Osteoblast (primary cell): ENCODE results near the gene PDLIM5. TPM values are rescaled to one million over a fixed set of nuclear protein-coding genes. Genes with fewer than 3 reads are reported as not detected.
A peak's percentile ranks its signal among the peaks of the same experiment; 100 is the strongest.

Source experiments
- DNase-seq: peaks from one replicate; pipeline ENCODE4 v3.0.0; 2011; ENCODE audit warnings: low spot score, mixed read lengths; ENCODE audit not compliant: insufficient read length; ENCODE audit errors: missing footprints
- H2AFZ ChIP-seq: 2 replicates; pipeline ENCODE4 v1.6.0; 2011; ENCODE audit warnings: mild to moderate bottlenecking, low read length
- H3K27ac ChIP-seq: 2 replicates; pipeline ENCODE4 v1.5.1; 2011; ENCODE audit warnings: mild to moderate bottlenecking, low read depth, low read length, moderate library complexity
- H3K27me3 ChIP-seq: 2 replicates; pipeline ENCODE4 v1.6.0; 2012; ENCODE audit warnings: mild to moderate bottlenecking, control low read depth, inconsistent platforms, low read length, moderate library complexity; ENCODE audit not compliant: insufficient read depth
- H3K36me3 ChIP-seq: 2 replicates; pipeline ENCODE4 v1.5.1; 2011; ENCODE audit warnings: mild to moderate bottlenecking, low read length, control low read depth, moderate library complexity; ENCODE audit not compliant: insufficient read depth
- H3K4me1 ChIP-seq: 2 replicates; pipeline ENCODE4 v1.5.1; 2011; ENCODE audit warnings: mild to moderate bottlenecking, low read length, control low read depth, moderate library complexity; ENCODE audit not compliant: insufficient read depth
- H3K4me2 ChIP-seq: 2 replicates; pipeline ENCODE4 v1.6.0; 2011; ENCODE audit warnings: mild to moderate bottlenecking, low read length; ENCODE audit not compliant: insufficient read depth
- H3K4me3 ChIP-seq: fragments of 200-600 bp; sonication (generic); 3 replicates; pipeline ENCODE4 v1.5.1; 2012; ENCODE audit warnings: mild to moderate bottlenecking, low read length, inconsistent platforms; ENCODE audit not compliant: insufficient read depth
- H3K79me2 ChIP-seq: 2 replicates; pipeline ENCODE4 v1.6.0; 2012; ENCODE audit warnings: mild to moderate bottlenecking, low read length, control low read depth, inconsistent platforms; ENCODE audit not compliant: insufficient read depth
- H3K9me3 ChIP-seq: 2 replicates; pipeline ENCODE4 v1.5.1; 2011; ENCODE audit warnings: low read depth, low read length, control low read depth
- H4K20me1 ChIP-seq: 2 replicates; pipeline ENCODE4 v1.6.0; 2012; ENCODE audit warnings: mild to moderate bottlenecking, low read length, control low read depth; ENCODE audit not compliant: insufficient read depth
- CTCF ChIP-seq: IDR thresholded peaks from 2 replicates; pipeline ENCODE4 v1.5.1; 2011; ENCODE audit warnings: mild to moderate bottlenecking, low read depth, low read length, moderate library complexity; ENCODE audit errors: extremely low read depth
- total RNA-seq: library from RNA; depleted of rRNA; stranded (reverse); fragments of >200 nt; gene quantifications from 2 replicates; pipeline ENCODE4 v1.2.3, GENCODE V29; 2012

Gene PDLIM5
- total RNA-seq, 1 donor: 312 TPM

GRCh38 chr4:94689155-94689860 is 237.6 kb downstream of the PDLIM5 start:
- Histone ChIP-seq H3K4me3 (no peak overlapping the region), H3K27me3 (no peaks in the 10 kb centered on the region), H3K79me2 (no peaks in the 10 kb centered on the region), H4K20me1 (no peaks in the 10 kb centered on the region), H3K4me2 (no peak overlapping the region), H3K36me3 (no peaks in the 10 kb centered on the region), H3K4me1 (peaks cover 10% of the 10 kb centered on the region), H3K27ac (no peak overlapping the region), H3K9me3 (no peaks in the 10 kb centered on the region), H2AFZ (no peak overlapping the region)
- peak; percentile 22 for DNase-seq
- TF ChIP-seq CTCF: no peak

- H3K4me2 ChIP-seq: no peak overlapping the region
- no peak overlapping the region for H3K4me3 ChIP-seq
Observed at GRCh38 chr4:94690851-94691254, 239.1 kb downstream of the PDLIM5 start.

GRCh38 chr4:94691552-94691951 is 239.8 kb downstream of the PDLIM5 start:
- no peaks in the 10 kb centered on the region for H3K9me3 ChIP-seq
- H4K20me1 ChIP-seq: no peaks in the 10 kb centered on the region
- no peak overlapping the region for H3K27ac ChIP-seq
- H3K27me3 ChIP-seq: no peaks in the 10 kb centered on the region
- H3K79me2 ChIP-seq: no peaks in the 10 kb centered on the region
- no peak overlapping the region for H3K4me3 ChIP-seq
- no peaks in the 10 kb centered on the region for H3K36me3 ChIP-seq
- H2AFZ ChIP-seq: no peak overlapping the region
- DNase-seq: peak; percentile 27
- no peak for TF ChIP-seq CTCF
- peaks cover 10% of the 10 kb centered on the region for H3K4me1 ChIP-seq
- no peak overlapping the region for H3K4me2 ChIP-seq

More at GRCh38 chr4:94690851-94691254, 239.1 kb downstream of the PDLIM5 start:
- H2AFZ ChIP-seq: no peak overlapping the region
- H4K20me1 ChIP-seq: no peaks in the 10 kb centered on the region
- no peaks in the 10 kb centered on the region for H3K27me3 ChIP-seq
- no peak overlapping the region for H3K27ac ChIP-seq
- H3K79me2 ChIP-seq: no peaks in the 10 kb centered on the region
- peak; percentile 14 for DNase-seq
- no peak for TF ChIP-seq CTCF
- peaks cover 10% of the 10 kb centered on the region for H3K4me1 ChIP-seq
- H3K36me3 ChIP-seq: no peaks in the 10 kb centered on the region
- no peaks in the 10 kb centered on the region for H3K9me3 ChIP-seq

GRCh38 chr4:94695384-94695783 is 243.6 kb downstream of the PDLIM5 start:
- peak; percentile 4 for DNase-seq
- no peak overlapping the region for H3K4me3 ChIP-seq

More at GRCh38 chr4:94695384-94695783, 243.6 kb downstream of the PDLIM5 start:
- Histone ChIP-seq H4K20me1 (no peaks in the 10 kb centered on the region), H2AFZ (no peak overlapping the region), H3K36me3 (no peaks in the 10 kb centered on the region), H3K4me2 (no peak overlapping the region), H3K27ac (no peak overlapping the region), H3K4me1 (peaks cover 9% of the 10 kb centered on the region), H3K79me2 (no peaks in the 10 kb centered on the region), H3K27me3 (no peaks in the 10 kb centered on the region), H3K9me3 (no peaks in the 10 kb centered on the region)
- TF ChIP-seq CTCF: no peak
